HEK293 (cell line): ENCODE data around the gene CAPN5.

Experiments
- CTCF ChIA-PET: fragments of 350-600 bp; formaldehyde crosslinking; extraction: SDS; loops from one replicate; lab custom pipeline; 2021; ENCODE audit warnings: antibody characterized with exemption; lab: Yijun Ruan, JAX
- POLR2A ChIA-PET: fragments of 300-600 bp; formaldehyde crosslinking; extraction: SDS; loops from one replicate; lab custom pipeline; 2020; ENCODE audit warnings: antibody characterized with exemption, inconsistent platforms; lab: Yijun Ruan, JAX
- H3K27ac ChIP-seq: fragments of 200-500 bp; sonication (Bioruptor generic); 2 replicates; pipeline ENCODE4 v1.5.1; 2014; ENCODE audit warnings: low read depth, low read length, control low read depth, inconsistent platforms; ENCODE audit errors: extremely low read depth
- H3K36me3 ChIP-seq, 2 experiments: fragments of 200-500 bp in 1 of 2; sonication (Bioruptor generic) in 1 of 2; 1 replicate in 1 of 2; 2 replicates in 1 of 2; pipeline ENCODE4 v1.5.1; 2014 to 2017; ENCODE audit warnings: inconsistent platforms in 2 of 2, low read length in 2 of 2; ENCODE audit not compliant: control insufficient read depth in 2 of 2, insufficient read depth in 1 of 2
- H3K4me1 ChIP-seq: fragments of 200-500 bp; sonication (Bioruptor generic); 2 replicates; pipeline ENCODE4 v1.5.1; 2014; ENCODE audit warnings: mild to moderate bottlenecking, low read length, inconsistent platforms; ENCODE audit not compliant: control insufficient read depth, insufficient read depth
- H3K4me3 ChIP-seq: 2 replicates; pipeline ENCODE4 v1.5.1; 2011; ENCODE audit warnings: low read depth, mild to moderate bottlenecking, control low read depth, low read length, moderate library complexity
- H3K9me3 ChIP-seq: fragments of 200-500 bp; sonication (Bioruptor generic); 2 replicates; pipeline ENCODE4 v1.5.1; 2014; ENCODE audit warnings: low read depth, low read length, inconsistent platforms; ENCODE audit not compliant: control insufficient read depth, insufficient read depth
- KLF9 ChIP-seq: fragments of 450-650 bp; formaldehyde crosslinking; IDR thresholded peaks from 2 replicates; pipeline ENCODE4 v1.5.1; 2016; ENCODE audit warnings: missing biosample characterization, missing genetic modification characterization, low read depth
- OVOL3 ChIP-seq: fragments of 450-650 bp; formaldehyde crosslinking; IDR thresholded peaks from 2 replicates; pipeline ENCODE4 v1.5.1; 2016; ENCODE audit warnings: missing biosample characterization, missing genetic modification characterization
- ZBTB17 ChIP-seq: fragments of 450-650 bp; formaldehyde crosslinking; IDR thresholded peaks from 2 replicates; pipeline ENCODE4 v1.5.1; 2016; ENCODE audit warnings: missing biosample characterization, missing genetic modification characterization
- ZBTB21 ChIP-seq: fragments of 450-650 bp; formaldehyde crosslinking; IDR thresholded peaks from 2 replicates; pipeline ENCODE4 v1.5.1; 2017; ENCODE audit warnings: missing biosample characterization, missing genetic modification characterization
- ZEB2 ChIP-seq: fragments of 450-650 bp; formaldehyde crosslinking; IDR thresholded peaks from 2 replicates; pipeline ENCODE4 v1.5.1; 2016; ENCODE audit warnings: missing biosample characterization, missing genetic modification characterization
- ZNF16 ChIP-seq: fragments of 450-650 bp; formaldehyde crosslinking; IDR thresholded peaks from 2 replicates; pipeline ENCODE4 v1.5.1; 2016; ENCODE audit warnings: low read depth, missing biosample characterization, missing genetic modification characterization
- ZNF223 ChIP-seq: fragments of 450-650 bp; formaldehyde crosslinking; IDR thresholded peaks from 2 replicates; pipeline ENCODE4 v1.5.1; 2016; ENCODE audit warnings: missing biosample characterization, missing genetic modification characterization
- ZNF274 ChIP-seq, 2 experiments: fragments of 200-500 bp in 1 of 2; fragments of 450-650 bp in 1 of 2; sonication (Bioruptor generic) in 1 of 2; formaldehyde crosslinking in 1 of 2; IDR thresholded peaks; 2 replicates each; pipeline versions ENCODE4 v1.5.1 to v1.6.1; 2014 to 2016; ENCODE audit warnings: borderline replicate concordance in 1 of 2, inconsistent platforms in 1 of 2, low read length in 1 of 2, missing biosample characterization in 1 of 2, missing genetic modification characterization in 1 of 2
- ZNF292 ChIP-seq: fragments of 450-650 bp; formaldehyde crosslinking; IDR thresholded peaks from 2 replicates; pipeline ENCODE4 v1.5.1; 2016; ENCODE audit warnings: low read depth, missing biosample characterization, missing genetic modification characterization, borderline replicate concordance
- ZNF335 ChIP-seq: fragments of 450-650 bp; formaldehyde crosslinking; conservative IDR thresholded peaks from 2 replicates; pipeline ENCODE4 v1.5.1; 2016; ENCODE audit warnings: missing biosample characterization, missing genetic modification characterization
- ZNF354C ChIP-seq: fragments of 450-650 bp; formaldehyde crosslinking; IDR thresholded peaks from 2 replicates; pipeline ENCODE4 v1.5.1; 2016; ENCODE audit warnings: missing biosample characterization, missing genetic modification characterization, low read depth, borderline replicate concordance
- ZNF433 ChIP-seq: fragments of 450-650 bp; formaldehyde crosslinking; IDR thresholded peaks from 2 replicates; pipeline ENCODE4 v1.5.1; 2016; ENCODE audit warnings: missing biosample characterization, missing genetic modification characterization, low read depth
- ZNF473 ChIP-seq: fragments of 450-650 bp; formaldehyde crosslinking; IDR thresholded peaks from 2 replicates; pipeline ENCODE4 v1.5.1; 2017; ENCODE audit warnings: missing biosample characterization, missing genetic modification characterization
- ZNF585B ChIP-seq: fragments of 450-650 bp; formaldehyde crosslinking; IDR thresholded peaks from 2 replicates; pipeline ENCODE4 v1.5.1; 2016; ENCODE audit warnings: missing biosample characterization, missing genetic modification characterization
- ZNF600 ChIP-seq: fragments of 450-650 bp; formaldehyde crosslinking; IDR thresholded peaks from 2 replicates; pipeline ENCODE4 v1.5.1; 2016; ENCODE audit warnings: missing biosample characterization, missing genetic modification characterization
- ZNF654 ChIP-seq: fragments of 450-650 bp; formaldehyde crosslinking; IDR thresholded peaks from 2 replicates; pipeline ENCODE4 v1.5.1; 2016; ENCODE audit warnings: low read depth, missing biosample characterization, missing genetic modification characterization
- ZNF677 ChIP-seq: fragments of 450-650 bp; IDR thresholded peaks from 2 replicates; pipeline ENCODE4 v1.5.0; 2018; ENCODE audit warnings: missing biosample characterization, mild to moderate bottlenecking, missing genetic modification characterization, moderate library complexity
- ZNF707 ChIP-seq: fragments of 450-650 bp; formaldehyde crosslinking; IDR thresholded peaks from 2 replicates; pipeline ENCODE4 v1.5.1; 2016; ENCODE audit warnings: missing biosample characterization, missing genetic modification characterization
- ZNF768 ChIP-seq: fragments of 450-650 bp; formaldehyde crosslinking; IDR thresholded peaks from 2 replicates; pipeline ENCODE4 v1.5.1; 2018; ENCODE audit warnings: missing biosample characterization, mild to moderate bottlenecking, missing genetic modification characterization
- ZNF837 ChIP-seq: fragments of 450-650 bp; formaldehyde crosslinking; IDR thresholded peaks from 2 replicates; pipeline ENCODE4 v1.5.1; 2016; ENCODE audit warnings: missing biosample characterization, missing genetic modification characterization
- ZNF843 ChIP-seq: fragments of 450-650 bp; formaldehyde crosslinking; IDR thresholded peaks from 2 replicates; pipeline ENCODE4 v1.5.1; 2016; ENCODE audit warnings: missing biosample characterization, missing genetic modification characterization
- ZSCAN23 ChIP-seq: fragments of 450-650 bp; formaldehyde crosslinking; IDR thresholded peaks from 2 replicates; pipeline ENCODE4 v1.5.1; 2016; ENCODE audit warnings: missing biosample characterization, missing genetic modification characterization
- TF ChIP-seq, protein P1 (sequence below): fragments of 450-650 bp; formaldehyde crosslinking; IDR thresholded peaks from 2 replicates; pipeline ENCODE4 v1.5.1; 2016; ENCODE audit warnings: missing biosample characterization, missing genetic modification characterization
- TF ChIP-seq, protein P2 (sequence below): fragments of 450-650 bp; formaldehyde crosslinking; IDR thresholded peaks from 2 replicates; pipeline ENCODE4 v1.5.1; 2016; ENCODE audit warnings: missing biosample characterization, missing genetic modification characterization
- TF ChIP-seq, protein P3 (sequence below): fragments of 450-650 bp; formaldehyde crosslinking; IDR thresholded peaks from 2 replicates; pipeline ENCODE4 v1.5.1; 2016; ENCODE audit warnings: missing biosample characterization, missing genetic modification characterization
- TF ChIP-seq, protein P4 (sequence below): fragments of 450-650 bp; formaldehyde crosslinking; IDR thresholded peaks from 2 replicates; pipeline ENCODE4 v1.5.1; 2016; ENCODE audit warnings: missing biosample characterization, missing genetic modification characterization

Gene CAPN5

DNA sequence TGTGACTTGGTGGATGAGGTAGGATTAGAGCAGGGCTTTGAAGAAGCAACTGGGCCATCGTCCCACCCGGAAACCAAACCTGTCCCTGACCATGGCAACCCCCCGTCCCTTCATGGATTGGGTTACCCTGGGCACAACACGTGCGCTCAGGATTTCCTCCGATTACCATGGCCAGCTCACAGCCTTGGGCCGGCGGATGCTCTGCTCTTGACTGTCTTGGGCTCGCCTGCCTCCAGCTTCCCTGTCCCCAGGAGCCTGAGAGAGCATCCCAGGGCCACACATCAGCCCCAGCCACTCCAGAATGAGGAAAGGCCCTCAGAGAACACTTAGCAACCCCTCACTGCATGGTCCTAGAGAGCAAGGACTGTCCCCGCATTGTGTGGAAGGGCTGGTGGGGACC, 84.1 kb downstream of the CAPN5 start:
- Histone ChIP-seq H3K9me3 (no peaks in the 10 kb centered on the region), H3K4me1 (no peaks in the 10 kb centered on the region), H3K27ac (no peak overlapping the region), H3K4me3 (no peak overlapping the region), H3K36me3 (no peaks in the 10 kb centered on the region)
- TF ChIP-seq OVOL3 (no peak), ZNF433 (tag by site-specific recombination) (no peak), ZNF354C (no peak), ZNF585B (tag by site-specific recombination) (no peak), ZNF837 (tag by site-specific recombination) (no peak), ZBTB17 (tag by site-specific recombination) (no peak), KLF9 (tag by site-specific recombination) (no peak), ZNF677 (no peak), ZNF335 (no peak), ZNF473 (tag by site-specific recombination) (no peak), ZNF223 (tag by site-specific recombination) (no peak), ZNF600 (tag by site-specific recombination) (no peak), ZBTB21 (tag by site-specific recombination) (no peak), ZSCAN23 (tag by site-specific recombination) (no peak)
- TF ChIP-seq, protein P1, sequence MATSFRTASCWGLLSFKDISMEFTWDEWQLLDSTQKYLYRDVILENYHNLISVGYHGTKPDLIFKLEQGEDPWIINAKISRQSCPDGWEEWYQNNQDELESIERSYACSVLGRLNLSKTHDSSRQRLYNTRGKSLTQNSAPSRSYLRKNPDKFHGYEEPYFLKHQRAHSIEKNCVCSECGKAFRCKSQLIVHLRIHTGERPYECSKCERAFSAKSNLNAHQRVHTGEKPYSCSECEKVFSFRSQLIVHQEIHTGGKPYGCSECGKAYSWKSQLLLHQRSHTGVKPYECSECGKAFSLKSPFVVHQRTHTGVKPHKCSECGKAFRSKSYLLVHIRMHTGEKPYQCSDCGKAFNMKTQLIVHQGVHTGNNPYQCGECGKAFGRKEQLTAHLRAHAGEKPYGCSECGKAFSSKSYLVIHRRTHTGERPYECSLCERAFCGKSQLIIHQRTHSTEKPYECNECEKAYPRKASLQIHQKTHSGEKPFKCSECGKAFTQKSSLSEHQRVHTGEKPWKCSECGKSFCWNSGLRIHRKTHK: no peak
- TF ChIP-seq, protein P2, sequence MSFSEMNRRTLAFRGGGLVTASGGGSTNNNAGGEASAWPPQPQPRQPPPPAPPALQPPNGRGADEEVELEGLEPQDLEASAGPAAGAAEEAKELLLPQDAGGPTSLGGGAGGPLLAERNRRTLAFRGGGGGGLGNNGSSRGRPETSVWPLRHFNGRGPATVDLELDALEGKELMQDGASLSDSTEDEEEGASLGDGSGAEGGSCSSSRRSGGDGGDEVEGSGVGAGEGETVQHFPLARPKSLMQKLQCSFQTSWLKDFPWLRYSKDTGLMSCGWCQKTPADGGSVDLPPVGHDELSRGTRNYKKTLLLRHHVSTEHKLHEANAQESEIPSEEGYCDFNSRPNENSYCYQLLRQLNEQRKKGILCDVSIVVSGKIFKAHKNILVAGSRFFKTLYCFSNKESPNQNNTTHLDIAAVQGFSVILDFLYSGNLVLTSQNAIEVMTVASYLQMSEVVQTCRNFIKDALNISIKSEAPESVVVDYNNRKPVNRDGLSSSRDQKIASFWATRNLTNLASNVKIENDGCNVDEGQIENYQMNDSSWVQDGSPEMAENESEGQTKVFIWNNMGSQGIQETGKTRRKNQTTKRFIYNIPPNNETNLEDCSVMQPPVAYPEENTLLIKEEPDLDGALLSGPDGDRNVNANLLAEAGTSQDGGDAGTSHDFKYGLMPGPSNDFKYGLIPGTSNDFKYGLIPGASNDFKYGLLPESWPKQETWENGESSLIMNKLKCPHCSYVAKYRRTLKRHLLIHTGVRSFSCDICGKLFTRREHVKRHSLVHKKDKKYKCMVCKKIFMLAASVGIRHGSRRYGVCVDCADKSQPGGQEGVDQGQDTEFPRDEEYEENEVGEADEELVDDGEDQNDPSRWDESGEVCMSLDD (tag by site-specific recombination): no peak
- ChIA-PET CTCF (interaction anchor here (0.6 to 2.7 kb wide), 2 partner anchors 23 to 351 kb away, joined by 3 to 7 read pairs; partner anchors contain the start of gene MYO7A), POLR2A (no interaction called here)

DNA sequence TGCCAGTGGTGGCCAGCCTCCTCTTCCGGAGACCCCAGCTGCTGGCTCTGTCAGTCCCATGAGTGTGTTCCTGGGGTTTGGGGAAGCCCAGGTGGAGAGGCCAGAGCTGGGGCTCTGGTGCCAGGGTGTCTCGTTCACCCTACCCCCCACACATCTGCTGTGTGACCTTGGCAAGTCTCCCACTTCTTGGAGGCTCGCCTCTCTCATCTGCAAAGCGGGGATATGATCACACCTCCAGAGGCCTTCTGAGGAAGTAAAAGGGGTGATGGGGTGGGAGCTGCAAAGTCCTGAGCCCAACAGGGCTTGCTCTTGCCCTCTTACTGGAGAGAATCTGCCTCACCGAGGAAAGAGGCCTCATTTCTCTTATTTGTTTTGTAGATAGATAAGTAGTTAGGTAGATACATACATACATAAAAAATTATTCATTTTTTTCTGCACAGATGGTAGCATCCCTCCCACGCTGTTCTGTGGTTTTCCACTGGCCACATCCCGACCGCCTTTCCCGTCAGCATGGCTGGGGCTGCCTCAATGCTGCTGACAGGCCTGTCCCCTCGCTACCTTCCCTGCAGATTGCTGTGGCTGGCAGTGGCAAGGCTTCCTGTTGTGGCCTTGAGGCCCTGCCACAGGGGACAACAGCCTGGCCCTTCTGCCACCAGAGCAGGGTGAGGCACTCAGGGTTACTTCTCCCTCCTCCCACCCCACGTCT, 85.2 kb downstream of the CAPN5 start:
- Histone ChIP-seq H3K4me3 (no peak overlapping the region), H3K27ac (no peak overlapping the region), H3K4me1 (no peaks in the 10 kb centered on the region), H3K9me3 (no peaks in the 10 kb centered on the region), H3K36me3 (no peaks in the 10 kb centered on the region)
- POLR2A ChIA-PET: no interaction called here
- CTCF ChIA-PET: no interaction called here
- no peak for TF ChIP-seq ZNF292 (tag by site-specific recombination)
- TF ChIP-seq, protein P3, sequence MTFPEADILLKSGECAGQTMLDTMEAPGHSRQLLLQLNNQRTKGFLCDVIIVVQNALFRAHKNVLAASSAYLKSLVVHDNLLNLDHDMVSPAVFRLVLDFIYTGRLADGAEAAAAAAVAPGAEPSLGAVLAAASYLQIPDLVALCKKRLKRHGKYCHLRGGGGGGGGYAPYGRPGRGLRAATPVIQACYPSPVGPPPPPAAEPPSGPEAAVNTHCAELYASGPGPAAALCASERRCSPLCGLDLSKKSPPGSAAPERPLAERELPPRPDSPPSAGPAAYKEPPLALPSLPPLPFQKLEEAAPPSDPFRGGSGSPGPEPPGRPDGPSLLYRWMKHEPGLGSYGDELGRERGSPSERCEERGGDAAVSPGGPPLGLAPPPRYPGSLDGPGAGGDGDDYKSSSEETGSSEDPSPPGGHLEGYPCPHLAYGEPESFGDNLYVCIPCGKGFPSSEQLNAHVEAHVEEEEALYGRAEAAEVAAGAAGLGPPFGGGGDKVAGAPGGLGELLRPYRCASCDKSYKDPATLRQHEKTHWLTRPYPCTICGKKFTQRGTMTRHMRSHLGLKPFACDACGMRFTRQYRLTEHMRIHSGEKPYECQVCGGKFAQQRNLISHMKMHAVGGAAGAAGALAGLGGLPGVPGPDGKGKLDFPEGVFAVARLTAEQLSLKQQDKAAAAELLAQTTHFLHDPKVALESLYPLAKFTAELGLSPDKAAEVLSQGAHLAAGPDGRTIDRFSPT: no peak
- TF ChIP-seq ZNF274 (IDR thresholded peaks at IDR 0.05; ENCODE audit: low read length): no peak
- TF ChIP-seq ZNF274 (tag by site-specific recombination; IDR thresholded peaks at IDR 0.05; ENCODE audit: borderline replicate concordance): no peak
- TF ChIP-seq ZNF843 (tag by site-specific recombination): no peak
- TF ChIP-seq ZNF654 (tag by site-specific recombination): no peak
- TF ChIP-seq ZNF768: no peak
- no peak for TF ChIP-seq ZNF600 (tag by site-specific recombination)
- TF ChIP-seq, protein P4, sequence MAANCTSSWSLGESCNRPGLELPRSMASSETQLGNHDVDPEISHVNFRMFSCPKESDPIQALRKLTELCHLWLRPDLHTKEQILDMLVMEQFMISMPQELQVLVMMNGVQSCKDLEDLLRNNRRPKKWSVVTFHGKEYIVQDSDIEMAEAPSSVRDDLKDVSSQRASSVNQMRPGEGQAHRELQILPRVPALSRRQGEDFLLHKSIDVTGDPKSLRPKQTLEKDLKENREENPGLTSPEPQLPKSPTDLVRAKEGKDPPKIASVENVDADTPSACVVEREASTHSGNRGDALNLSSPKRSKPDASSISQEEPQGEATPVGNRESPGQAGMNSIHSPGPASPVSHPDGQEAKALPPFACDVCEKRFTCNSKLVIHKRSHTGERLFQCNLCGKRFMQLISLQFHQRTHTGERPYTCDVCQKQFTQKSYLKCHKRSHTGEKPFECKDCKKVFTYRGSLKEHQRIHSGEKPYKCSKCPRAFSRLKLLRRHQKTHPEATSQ (tag by site-specific recombination): no peak
- no peak for TF ChIP-seq ZEB2
- TF ChIP-seq ZNF585B (tag by site-specific recombination): no peak
- TF ChIP-seq ZNF16 (tag by site-specific recombination): no peak
- no peak for TF ChIP-seq ZNF707
